Measurements from ENCODE around the gene PCDHGB1.

DNA sequence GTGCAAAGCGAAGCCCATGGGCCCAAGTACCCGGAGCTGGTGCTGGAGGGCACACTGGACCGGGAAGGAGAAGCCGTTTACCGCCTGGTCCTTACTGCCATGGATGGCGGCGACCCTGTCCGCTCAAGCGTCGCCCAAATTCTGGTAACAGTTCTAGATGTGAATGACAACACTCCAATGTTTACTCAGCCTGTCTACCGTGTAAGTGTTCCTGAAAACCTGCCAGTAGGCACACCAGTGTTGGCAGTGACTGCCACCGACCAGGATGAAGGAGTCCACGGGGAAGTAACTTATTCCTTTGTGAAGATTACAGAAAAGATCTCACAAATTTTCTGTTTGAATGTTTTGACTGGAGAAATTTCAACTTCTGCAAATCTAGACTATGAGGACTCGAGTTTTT is 24.7 kb downstream of the PCDHGB1 start:
- TF ChIP-seq, protein P1, sequence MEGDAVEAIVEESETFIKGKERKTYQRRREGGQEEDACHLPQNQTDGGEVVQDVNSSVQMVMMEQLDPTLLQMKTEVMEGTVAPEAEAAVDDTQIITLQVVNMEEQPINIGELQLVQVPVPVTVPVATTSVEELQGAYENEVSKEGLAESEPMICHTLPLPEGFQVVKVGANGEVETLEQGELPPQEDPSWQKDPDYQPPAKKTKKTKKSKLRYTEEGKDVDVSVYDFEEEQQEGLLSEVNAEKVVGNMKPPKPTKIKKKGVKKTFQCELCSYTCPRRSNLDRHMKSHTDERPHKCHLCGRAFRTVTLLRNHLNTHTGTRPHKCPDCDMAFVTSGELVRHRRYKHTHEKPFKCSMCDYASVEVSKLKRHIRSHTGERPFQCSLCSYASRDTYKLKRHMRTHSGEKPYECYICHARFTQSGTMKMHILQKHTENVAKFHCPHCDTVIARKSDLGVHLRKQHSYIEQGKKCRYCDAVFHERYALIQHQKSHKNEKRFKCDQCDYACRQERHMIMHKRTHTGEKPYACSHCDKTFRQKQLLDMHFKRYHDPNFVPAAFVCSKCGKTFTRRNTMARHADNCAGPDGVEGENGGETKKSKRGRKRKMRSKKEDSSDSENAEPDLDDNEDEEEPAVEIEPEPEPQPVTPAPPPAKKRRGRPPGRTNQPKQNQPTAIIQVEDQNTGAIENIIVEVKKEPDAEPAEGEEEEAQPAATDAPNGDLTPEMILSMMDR (IDR thresholded peaks at IDR 0.05): no peak
- TF ChIP-seq EP300 (IDR thresholded peaks at IDR 0.05) (no peak), POLR2AphosphoS5 (IDR thresholded peaks at IDR 0.05) (no peak), POLR2A (IDR thresholded peaks at IDR 0.05) (no peak)
